GM10266 (cell line): ENCODE measurements around the gene FBXO2.

ENCODE experiments used
- DNase-seq: peaks from one replicate; pipeline ENCODE4 v3.0.0; 2012; ENCODE audit errors: extremely low spot score
- TF ChIP-seq, protein P1 (sequence below): IDR thresholded peaks from 2 replicates; pipeline ENCODE4 v1.5.1; 2012; ENCODE audit warnings: mild to moderate bottlenecking, low read depth; ENCODE audit not compliant: control insufficient read depth, insufficient read depth; ENCODE audit errors: missing control alignments

Gene FBXO2

DNA sequence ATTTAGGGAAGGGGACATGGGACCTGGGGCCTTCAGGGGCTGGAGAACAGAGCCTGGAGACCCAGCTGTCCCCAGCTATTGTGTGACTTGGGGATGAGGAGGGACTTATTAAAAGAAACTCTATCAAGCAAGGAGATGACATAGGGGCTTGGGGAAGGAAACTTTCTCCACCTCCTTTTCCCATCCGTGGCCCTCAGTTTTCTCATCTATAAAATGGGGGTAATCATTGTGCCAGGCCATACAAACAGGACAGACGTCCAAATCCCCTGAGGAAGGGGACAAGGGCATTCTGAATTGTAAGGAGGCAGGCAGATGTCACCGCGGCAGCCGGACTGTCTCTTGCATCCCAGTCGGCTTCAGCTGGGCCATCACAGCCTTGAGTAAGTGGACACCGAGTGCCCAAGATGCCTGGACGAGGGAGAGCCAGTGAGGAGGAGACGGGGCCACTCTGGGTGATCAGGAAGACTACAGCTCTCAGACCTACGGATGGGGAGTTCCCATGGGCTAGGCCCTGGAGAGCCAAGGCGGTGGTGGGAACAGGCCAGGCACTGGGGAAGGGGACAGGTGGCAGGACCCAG, 1.9 kb downstream of the FBXO2 start:
- TF ChIP-seq, protein P1, sequence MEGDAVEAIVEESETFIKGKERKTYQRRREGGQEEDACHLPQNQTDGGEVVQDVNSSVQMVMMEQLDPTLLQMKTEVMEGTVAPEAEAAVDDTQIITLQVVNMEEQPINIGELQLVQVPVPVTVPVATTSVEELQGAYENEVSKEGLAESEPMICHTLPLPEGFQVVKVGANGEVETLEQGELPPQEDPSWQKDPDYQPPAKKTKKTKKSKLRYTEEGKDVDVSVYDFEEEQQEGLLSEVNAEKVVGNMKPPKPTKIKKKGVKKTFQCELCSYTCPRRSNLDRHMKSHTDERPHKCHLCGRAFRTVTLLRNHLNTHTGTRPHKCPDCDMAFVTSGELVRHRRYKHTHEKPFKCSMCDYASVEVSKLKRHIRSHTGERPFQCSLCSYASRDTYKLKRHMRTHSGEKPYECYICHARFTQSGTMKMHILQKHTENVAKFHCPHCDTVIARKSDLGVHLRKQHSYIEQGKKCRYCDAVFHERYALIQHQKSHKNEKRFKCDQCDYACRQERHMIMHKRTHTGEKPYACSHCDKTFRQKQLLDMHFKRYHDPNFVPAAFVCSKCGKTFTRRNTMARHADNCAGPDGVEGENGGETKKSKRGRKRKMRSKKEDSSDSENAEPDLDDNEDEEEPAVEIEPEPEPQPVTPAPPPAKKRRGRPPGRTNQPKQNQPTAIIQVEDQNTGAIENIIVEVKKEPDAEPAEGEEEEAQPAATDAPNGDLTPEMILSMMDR: no peak
- DNase-seq: no peak

DNA sequence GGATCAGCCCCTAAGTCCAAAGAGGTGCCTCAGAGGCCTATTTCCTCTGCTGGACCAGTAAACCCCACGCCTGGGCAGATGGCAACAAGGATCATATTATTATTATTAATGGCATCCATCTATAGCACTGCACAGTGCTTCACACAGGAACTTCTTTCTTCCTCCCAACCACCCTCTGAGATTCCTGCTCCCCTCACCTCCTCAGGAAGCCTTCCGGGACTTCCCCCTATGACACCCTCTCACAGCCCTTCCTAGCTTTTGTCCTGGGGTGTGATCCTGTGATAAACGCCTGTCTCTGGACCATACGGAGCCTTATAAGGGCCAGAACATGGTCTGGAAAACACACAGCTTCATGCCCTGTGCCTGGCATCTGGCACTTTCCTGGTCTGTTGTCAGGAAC, 3.2 kb downstream of the FBXO2 start:
- TF ChIP-seq, protein P1: no peak
- no peak for DNase-seq

DNA sequence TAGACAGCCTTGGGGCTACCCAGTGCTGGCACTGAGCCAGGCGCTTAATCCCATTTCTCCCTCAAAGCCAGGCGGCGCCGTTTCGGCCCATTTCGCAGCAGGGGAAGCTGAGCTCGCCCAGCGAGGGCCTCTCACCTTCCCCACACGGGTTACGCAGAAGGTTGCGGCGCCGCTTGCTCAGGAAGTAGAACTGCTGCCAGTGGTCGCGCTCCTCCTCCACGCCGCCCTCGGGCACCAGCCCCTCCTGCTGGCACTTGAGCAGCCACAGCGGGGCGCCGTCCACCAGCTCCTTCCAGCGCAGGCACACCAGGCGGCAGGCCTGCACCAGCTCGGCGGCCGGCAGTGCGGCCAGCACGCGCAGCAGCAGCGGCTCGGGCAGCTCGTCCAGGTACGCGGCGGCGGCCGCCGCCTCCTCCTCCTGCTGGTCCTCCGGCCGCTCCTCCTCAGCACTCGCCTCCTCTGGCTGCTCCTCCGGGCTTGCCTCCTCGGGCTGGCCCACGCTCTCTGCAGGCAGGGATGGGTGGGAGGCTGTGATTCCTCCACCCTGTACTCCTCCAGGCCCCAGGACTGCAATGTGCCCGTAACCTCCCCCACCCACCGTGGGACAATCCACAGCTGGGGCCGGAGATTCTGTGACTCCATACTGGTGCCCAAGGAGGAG, 3.8 kb downstream of the FBXO2 start:
- TF ChIP-seq, protein P1: peak; percentile 89
- DNase-seq: peak; percentile 86

DNA sequence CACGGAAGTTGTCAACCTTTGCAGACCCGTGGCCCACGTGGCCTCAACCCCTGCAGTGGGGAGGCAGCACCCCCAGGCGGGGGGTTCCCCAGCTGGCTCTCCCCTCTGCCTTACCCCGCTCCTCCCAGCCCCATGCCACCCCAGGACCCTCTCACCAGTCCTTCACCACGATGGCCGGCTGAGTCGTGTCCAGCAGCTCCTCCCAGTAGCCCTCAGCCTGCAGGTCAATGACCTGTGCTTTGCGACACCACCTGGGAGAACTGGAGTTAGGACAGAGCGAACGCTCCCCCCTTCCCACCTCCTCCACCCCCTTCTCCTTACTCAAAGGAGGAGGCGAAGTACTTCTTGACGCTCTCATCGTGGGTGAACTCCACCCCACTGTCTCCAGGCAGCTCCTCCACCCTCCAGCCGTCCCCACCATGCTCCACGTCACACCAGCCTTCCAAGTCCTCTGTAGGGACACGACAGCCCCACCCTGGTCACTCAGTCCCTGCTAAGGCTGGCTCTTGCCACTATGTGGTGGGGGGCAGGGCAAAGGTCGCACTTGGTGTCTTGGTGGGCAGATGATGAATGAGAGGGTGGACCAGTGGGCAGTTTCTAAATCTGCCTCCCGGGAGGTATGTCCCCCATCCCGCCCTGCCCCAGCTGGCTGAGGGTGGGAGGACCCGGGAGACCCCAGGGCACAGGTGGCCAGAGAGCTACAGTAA, 4.5 kb downstream of the FBXO2 start:
- no peak for DNase-seq
- TF ChIP-seq, protein P1: no peak

DNA sequence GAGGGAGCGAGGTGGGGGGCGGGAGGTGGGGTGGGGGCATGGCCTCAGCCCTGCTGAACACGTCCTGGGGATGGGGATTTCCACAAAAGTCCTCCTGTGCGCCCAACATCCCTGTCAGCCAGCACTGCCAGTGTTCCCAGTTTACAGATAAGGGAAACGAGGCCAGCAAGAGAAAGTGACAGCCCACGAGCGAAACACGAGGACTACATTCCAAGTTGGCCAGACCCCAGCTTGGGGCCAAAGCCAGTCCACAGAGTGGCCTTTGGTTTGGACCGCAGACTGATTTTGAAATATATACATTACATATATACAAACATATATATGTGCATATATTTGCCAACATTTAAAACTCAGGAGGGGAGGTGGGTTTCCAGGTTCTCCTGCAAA, 5.0 kb downstream of the FBXO2 start:
- TF ChIP-seq, protein P1: no peak
- DNase-seq: no peak

DNA sequence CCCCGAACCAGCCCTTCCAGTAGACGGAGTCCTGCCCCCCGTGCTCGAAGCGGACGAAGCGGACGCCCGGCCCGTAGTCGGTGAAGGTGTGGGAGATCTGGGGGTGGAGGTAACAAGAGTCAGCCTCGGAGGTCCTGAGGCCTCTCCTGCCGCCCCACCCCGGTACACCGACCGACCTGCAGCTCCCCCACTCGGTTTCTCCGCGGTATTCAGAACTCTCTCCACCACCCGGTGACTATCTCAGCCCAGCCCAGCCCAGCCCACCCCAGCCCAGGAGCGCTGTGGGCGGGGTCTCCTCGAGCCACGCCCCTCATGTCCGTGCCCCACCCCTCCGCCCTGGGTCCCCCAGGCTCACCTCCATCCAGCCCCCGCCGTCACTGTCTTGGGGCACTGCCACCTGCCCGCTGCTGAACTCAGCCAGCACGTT, 5.5 kb downstream of the FBXO2 start:
- TF ChIP-seq, protein P1: no peak
- no peak for DNase-seq

DNA sequence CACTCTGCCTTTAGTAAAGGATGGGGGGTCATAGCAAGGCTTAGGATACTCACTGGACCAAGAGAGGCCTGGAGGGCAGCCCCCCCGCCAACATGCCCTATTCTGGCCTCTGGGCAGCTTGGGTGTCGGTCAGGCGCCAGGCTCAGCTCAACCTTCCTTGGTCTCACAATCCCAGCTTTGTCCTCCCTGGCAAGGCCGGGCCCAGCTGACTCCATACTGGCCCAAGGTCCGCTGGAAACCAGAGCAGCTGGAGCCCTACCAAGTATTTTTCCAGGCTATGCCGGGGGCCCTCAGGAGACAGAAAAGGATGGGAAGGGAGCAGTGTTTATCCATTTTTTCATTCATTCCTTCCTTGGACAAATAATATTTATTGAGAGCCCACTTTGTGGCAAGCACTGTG, 6.2 kb downstream of the FBXO2 start:
- no peak for DNase-seq
- TF ChIP-seq, protein P1: no peak
